ENCODE data around the gene ARID1B.

Gene ARID1B

DNA sequence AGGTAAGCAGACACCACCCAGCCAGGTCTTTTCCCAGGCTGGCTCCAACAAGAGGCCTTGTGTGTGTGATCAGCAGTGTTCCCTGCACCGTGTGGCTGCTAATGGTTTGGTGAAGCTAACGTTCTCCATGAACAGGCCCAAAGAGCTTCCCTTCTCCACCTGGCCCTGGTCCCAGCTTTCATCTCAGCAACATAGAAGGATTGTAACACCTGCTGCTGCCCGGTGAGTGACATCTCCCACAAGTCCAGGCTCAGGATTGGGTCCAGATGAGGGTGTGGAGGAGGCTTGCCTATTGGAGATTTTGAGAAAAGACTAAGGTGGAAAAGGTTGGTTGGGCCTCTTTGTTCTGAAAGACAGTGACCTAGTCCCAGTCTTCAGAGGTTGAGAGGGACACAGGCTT is 456.5 kb downstream of the ARID1B start:
- Histone ChIP-seq H3K4me1 (ENCODE audit: insufficient read depth, low read length) (no peaks in the 10 kb centered on the region), H2AFZ (ENCODE audit: low read depth, low read length) (no peak overlapping the region), H3K4me2 (ENCODE audit: insufficient read depth, low read length) (no peak overlapping the region), H3K4me3 (ENCODE audit: low read depth in 1 of 2, low read length in 2 of 2) (no peak overlapping the region), H3K27ac (ENCODE audit: low read length) (no peak overlapping the region), H3K36me3 (ENCODE audit: insufficient read depth, low read length) (no peaks in the 10 kb centered on the region), H3K9me3 (ENCODE audit: insufficient read depth, low read length, severe bottlenecking) (no peaks in the 10 kb centered on the region), H4K20me1 (ENCODE audit: insufficient read depth, low read length) (no peaks in the 10 kb centered on the region), H3K27me3 (ENCODE audit: insufficient read depth, low read length, poor library complexity) (no peaks in the 10 kb centered on the region), H3K79me2 (ENCODE audit: insufficient read depth, low read length) (no peaks in the 10 kb centered on the region), H3K9ac (ENCODE audit: low read depth, low read length) (no peak overlapping the region)
- no peak for ATAC-seq (ENCODE audit: insufficient read depth, low read depth)
- no peak for DNase-seq
- TF ChIP-seq, protein P1, sequence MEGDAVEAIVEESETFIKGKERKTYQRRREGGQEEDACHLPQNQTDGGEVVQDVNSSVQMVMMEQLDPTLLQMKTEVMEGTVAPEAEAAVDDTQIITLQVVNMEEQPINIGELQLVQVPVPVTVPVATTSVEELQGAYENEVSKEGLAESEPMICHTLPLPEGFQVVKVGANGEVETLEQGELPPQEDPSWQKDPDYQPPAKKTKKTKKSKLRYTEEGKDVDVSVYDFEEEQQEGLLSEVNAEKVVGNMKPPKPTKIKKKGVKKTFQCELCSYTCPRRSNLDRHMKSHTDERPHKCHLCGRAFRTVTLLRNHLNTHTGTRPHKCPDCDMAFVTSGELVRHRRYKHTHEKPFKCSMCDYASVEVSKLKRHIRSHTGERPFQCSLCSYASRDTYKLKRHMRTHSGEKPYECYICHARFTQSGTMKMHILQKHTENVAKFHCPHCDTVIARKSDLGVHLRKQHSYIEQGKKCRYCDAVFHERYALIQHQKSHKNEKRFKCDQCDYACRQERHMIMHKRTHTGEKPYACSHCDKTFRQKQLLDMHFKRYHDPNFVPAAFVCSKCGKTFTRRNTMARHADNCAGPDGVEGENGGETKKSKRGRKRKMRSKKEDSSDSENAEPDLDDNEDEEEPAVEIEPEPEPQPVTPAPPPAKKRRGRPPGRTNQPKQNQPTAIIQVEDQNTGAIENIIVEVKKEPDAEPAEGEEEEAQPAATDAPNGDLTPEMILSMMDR (IDR thresholded peaks at IDR 0.05; ENCODE audit: borderline replicate concordance, extremely low read depth, low read length, poor library complexity, severe bottlenecking), result no peak
- TF ChIP-seq EZH2 (IDR thresholded peaks at IDR 0.05; ENCODE audit: borderline replicate concordance, low read depth, low read length, severe bottlenecking), result no peak

- Histone ChIP-seq H3K4me2 (ENCODE audit: insufficient read depth, low read length) (no peak overlapping the region), H2AFZ (ENCODE audit: low read depth, low read length) (no peak overlapping the region), H4K20me1 (ENCODE audit: insufficient read depth, low read length) (no peaks in the 10 kb centered on the region), H3K9me3 (ENCODE audit: insufficient read depth, low read length, severe bottlenecking) (no peaks in the 10 kb centered on the region), H3K36me3 (ENCODE audit: insufficient read depth, low read length) (no peaks in the 10 kb centered on the region), H3K79me2 (ENCODE audit: insufficient read depth, low read length) (no peaks in the 10 kb centered on the region), H3K27ac (ENCODE audit: low read length) (no peak overlapping the region), H3K4me3 (ENCODE audit: low read depth in 1 of 2, low read length in 2 of 2) (no peak overlapping the region), H3K4me1 (ENCODE audit: insufficient read depth, low read length) (no peaks in the 10 kb centered on the region), H3K9ac (ENCODE audit: low read depth, low read length) (no peak overlapping the region), H3K27me3 (ENCODE audit: insufficient read depth, low read length, poor library complexity) (no peaks in the 10 kb centered on the region)
- no peak for DNase-seq
- TF ChIP-seq, protein P1 (IDR thresholded peaks at IDR 0.05; ENCODE audit: borderline replicate concordance, extremely low read depth, low read length, poor library complexity, severe bottlenecking), result no peak
- TF ChIP-seq EZH2 (IDR thresholded peaks at IDR 0.05; ENCODE audit: borderline replicate concordance, low read depth, low read length, severe bottlenecking), result no peak
- no peak for ATAC-seq (ENCODE audit: insufficient read depth, low read depth)
Observed at GRCh38 chr6:157235600-157236039, 458.4 kb downstream of the ARID1B start.

GRCh38 chr6:157236040-157236725 is 459.0 kb downstream of the ARID1B start:
- no peaks in the 10 kb centered on the region for H4K20me1 ChIP-seq (ENCODE audit: insufficient read depth, low read length)
- no peaks in the 10 kb centered on the region for H3K36me3 ChIP-seq (ENCODE audit: insufficient read depth, low read length)
- no peak overlapping the region for H2AFZ ChIP-seq (ENCODE audit: low read depth, low read length)
- no peak for ATAC-seq (ENCODE audit: insufficient read depth, low read depth)
- DNase-seq, result no peak
- H3K27ac ChIP-seq (ENCODE audit: low read length), result no peak overlapping the region
- H3K9me3 ChIP-seq (ENCODE audit: insufficient read depth, low read length, severe bottlenecking), result no peaks in the 10 kb centered on the region
- H3K4me3 ChIP-seq (ENCODE audit: low read depth in 1 of 2, low read length in 2 of 2), result no peak overlapping the region
- TF ChIP-seq, protein P1 (IDR thresholded peaks at IDR 0.05; ENCODE audit: borderline replicate concordance, extremely low read depth, low read length, poor library complexity, severe bottlenecking), result no peak
- TF ChIP-seq EZH2 (IDR thresholded peaks at IDR 0.05; ENCODE audit: borderline replicate concordance, low read depth, low read length, severe bottlenecking), result no peak
- H3K9ac ChIP-seq (ENCODE audit: low read depth, low read length), result no peak overlapping the region
- no peaks in the 10 kb centered on the region for H3K79me2 ChIP-seq (ENCODE audit: insufficient read depth, low read length)
- no peaks in the 10 kb centered on the region for H3K27me3 ChIP-seq (ENCODE audit: insufficient read depth, low read length, poor library complexity)
- no peak overlapping the region for H3K4me2 ChIP-seq (ENCODE audit: insufficient read depth, low read length)
- H3K4me1 ChIP-seq (ENCODE audit: insufficient read depth, low read length), result no peaks in the 10 kb centered on the region

Measured in DND-41 (cell line).